Mesenteric fat pad (tissue), 1 donor: ENCODE data around the gene PROSER3. TPM values are rescaled to one million over a fixed set of nuclear protein-coding genes. Genes with fewer than 3 reads are reported as not detected.
A peak's percentile ranks its signal among the peaks of the same experiment; 100 is the strongest.

Experiments used
- DNase-seq: peaks from one replicate; pipeline ENCODE4 v3.0.0-alpha.2; 2020; ENCODE audit warnings: low spot score
- total RNA-seq: library from RNA; stranded (reverse); fragmentation: NEBNext Ultra II Directional; extraction: Animal tissue kit (Norgen Biotek cat#: 25700); gene quantifications from one replicate; pipeline ENCODE4 v1.2.1, GENCODE V29; 2021
- donor health status: DM: yes; HTN: yes; CAD: no.

Gene PROSER3
- total RNA-seq, 1 donor from 2014 or later, result 16.6 TPM

- peak; percentile 99 for DNase-seq
These were observed 17.5 kb downstream of the PROSER3 start, which contains the start of gene ARHGAP33 for GRCh38 chr19:35775298-35776101. Gene ARHGAP33, plus strand, starts transcription at chr19:35775564. Its CDS starts 95 bp downstream, at chr19:35775659.

GRCh38 chr19:35776102-35776788 is 18.3 kb downstream of the PROSER3 start:
- DNase-seq, result no peak

DNA sequence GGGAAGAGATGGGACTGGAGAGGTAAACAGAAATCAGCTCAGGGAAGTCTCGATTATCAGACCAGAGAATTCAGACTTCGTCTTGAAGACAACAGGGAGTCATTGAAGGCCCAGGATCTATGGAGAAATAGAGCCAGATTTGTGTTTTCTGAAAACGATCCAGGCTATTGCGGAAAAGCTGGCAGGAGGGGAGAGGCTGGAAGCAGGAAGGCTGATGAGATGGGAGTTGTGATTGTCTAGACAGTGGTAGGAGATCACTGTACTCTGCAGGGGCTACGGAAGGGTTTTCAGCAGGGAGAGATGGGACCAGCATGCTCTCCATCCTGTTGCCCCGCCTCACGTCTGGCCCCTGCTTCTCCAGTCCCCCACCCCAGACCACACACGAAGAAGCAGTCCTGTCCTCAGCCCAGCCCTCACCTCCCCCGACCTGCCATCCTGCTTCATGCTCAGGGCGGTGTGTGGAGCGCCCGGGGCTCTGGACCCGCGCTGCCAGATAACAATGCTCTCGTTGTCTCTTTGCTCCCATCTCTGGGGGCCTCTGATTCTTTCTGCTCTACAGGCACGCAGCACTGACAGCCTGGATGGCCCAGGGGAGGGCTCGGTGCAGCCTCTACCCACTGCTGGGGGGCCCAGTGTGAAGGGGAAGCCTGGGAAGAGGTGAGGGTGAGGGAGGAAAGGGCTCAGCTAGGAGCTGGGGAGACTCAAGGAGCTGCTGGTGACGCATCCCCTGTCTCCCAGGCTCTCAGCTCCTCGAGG is 19.3 kb downstream of the PROSER3 start:
- no peak for DNase-seq

- DNase-seq, result no peak
These were observed 20.0 kb downstream of the PROSER3 start for GRCh38 chr19:35777961-35778360.

DNA sequence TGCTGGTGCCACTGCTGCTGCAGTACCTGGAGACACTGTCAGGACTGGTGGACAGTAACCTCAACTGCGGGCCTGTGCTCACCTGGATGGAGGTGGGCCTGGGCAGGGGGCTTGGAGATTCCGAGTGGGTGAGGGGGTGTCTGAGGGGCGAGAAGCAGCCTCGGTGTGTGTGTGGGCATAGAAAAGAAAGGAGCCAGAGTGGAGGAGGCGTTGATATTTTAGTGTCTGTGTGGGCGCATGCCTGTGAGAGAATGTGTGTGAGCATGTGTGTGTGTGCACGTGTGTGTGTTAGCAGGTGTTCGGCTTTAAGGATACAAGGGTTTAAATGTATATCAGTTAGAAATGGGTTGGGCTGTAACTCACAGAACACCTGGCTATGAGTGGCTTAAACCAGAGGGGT is 21.1 kb downstream of the PROSER3 start:
- no peak for DNase-seq

GRCh38 chr19:35780058-35780457 is 22.1 kb downstream of the PROSER3 start:
- DNase-seq, result no peak

GRCh38 chr19:35780717-35781116 is 22.7 kb downstream of the PROSER3 start:
- no peak for DNase-seq

- DNase-seq, result no peak
These were observed 23.7 kb downstream of the PROSER3 start for GRCh38 chr19:35781650-35782049.

DNA sequence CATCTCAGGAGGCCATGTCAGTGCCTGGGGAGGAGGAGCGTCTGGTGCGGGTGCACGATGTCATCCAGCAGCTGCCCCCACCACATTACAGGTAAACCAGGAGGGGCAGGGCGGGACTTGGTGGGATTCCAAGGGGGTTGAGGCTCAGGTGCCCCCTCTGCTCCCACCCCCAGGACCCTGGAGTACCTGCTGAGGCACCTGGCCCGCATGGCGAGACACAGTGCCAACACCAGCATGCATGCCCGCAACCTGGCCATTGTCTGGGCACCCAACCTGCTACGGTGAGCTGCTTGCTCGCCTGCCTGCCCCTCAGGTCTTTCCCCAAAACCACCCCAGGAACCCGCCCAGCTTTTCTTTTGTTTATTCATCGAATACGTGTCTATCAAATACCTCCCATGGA is 24.6 kb downstream of the PROSER3 start:
- no peak for DNase-seq

DNA sequence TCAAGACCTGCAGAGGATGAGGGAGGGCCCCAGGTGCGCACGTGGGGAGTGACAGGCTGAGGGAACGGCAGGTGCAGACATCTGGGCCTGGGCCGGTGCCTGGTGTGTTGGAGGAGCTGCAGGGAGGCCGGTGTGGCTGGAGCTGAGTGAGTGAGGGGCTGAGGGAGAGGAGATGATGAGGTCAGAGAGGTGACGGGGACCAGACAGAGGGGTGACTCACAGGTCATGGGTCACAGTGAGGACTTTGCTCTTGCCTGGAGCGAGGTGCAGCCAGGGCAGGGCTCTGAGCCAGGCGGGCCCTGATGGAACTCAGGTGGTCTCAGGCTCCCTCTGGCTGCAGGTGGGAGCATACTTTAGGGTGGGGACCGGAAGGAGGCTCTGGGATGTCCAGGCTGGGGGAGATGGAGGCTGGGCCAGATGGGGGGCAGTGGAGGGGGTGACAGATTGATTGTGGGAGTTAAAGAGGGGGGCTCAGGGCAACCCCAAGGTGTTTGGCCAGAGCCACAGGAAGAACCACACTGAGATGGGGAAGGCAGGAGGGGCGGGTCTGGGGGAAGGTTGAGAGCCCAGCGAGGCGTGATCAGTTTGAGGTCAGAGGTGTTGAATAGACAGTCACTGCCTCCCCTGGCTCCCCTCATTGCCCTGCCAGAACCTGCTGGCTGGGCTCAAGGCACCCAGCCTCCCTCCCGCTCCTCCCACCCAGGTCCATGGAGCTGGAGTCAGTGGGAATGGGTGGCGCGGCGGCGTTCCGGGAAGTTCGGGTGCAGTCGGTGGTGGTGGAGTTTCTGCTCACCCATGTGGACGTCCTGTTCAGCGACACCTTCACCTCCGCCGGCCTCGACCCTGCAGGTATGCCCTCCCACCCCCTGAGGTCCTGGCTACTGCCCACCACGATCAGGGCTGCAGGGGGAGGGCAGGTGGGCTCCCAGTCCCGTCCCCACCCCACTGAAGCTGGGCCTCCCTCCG is 25.8 kb downstream of the PROSER3 start:
- no peak for DNase-seq

DNA sequence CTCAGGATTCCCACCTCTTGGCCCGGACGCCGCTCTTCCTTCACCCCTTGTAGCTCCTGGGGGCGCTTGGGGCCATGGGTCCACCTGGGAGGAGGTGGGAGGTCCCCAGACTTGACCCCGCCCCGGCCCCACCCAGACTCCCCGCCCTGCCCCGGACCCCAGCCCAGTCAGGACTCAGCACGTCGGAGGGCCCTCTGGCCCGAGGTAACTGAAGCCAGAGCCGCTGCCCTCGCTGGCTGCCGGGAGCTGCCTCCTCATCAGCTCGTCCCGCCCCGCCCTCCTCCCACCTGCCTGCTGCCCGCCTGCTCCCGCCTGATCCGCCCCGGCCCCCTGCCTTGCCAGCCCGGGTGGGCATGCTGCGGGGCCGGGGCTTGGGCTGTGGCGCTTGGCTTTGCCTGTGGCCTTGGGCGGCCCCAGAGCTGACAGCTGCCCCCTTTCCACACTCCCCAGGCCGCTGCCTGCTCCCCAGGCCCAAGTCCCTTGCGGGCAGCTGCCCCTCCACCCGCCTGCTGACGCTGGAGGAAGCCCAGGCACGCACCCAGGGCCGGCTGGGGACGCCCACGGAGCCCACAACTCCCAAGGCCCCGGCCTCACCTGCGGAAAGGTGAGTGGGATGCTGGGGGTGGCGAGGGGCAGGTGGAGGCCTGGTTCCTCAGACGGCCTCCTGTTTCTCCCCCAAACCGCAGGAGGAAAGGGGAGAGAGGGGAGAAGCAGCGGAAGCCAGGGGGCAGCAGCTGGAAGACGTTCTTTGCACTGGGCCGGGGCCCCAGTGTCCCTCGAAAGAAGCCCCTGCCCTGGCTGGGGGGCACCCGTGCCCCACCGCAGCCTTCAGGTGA is 26.7 kb downstream of the PROSER3 start:
- no peak for DNase-seq

DNA sequence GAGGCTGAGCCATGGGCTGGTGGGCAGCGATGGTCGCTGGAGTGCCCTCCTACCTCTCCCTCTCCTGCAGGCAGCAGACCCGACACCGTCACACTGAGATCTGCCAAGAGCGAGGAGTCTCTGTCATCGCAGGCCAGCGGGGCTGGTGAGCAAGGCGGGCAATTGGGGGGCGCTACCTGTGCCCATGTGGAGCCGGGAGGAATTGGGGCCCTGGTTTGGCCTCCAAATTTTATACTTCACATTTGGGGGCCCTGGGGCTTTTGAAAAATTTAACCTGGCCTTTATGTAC is 27.3 kb downstream of the PROSER3 start:
- no peak for DNase-seq

- no peak for DNase-seq
These were observed 28.6 kb downstream of the PROSER3 start for GRCh38 chr19:35786299-35787160.

DNA sequence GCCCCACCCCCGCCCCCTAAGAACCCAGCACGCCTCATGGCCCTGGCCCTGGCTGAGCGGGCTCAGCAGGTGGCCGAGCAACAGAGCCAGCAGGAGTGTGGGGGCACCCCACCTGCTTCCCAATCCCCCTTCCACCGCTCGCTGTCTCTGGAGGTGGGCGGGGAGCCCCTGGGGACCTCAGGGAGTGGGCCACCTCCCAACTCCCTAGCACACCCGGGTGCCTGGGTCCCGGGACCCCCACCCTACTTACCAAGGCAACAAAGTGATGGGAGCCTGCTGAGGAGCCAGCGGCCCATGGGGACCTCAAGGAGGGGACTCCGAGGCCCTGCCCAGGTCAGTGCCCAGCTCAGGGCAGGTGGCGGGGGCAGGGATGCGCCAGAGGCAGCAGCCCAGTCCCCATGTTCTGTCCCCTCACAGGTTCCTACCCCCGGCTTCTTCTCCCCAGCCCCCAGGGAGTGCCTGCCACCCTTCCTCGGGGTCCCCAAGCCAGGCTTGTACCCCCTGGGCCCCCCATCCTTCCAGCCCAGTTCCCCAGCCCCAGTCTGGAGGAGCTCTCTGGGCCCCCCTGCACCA is 29.3 kb downstream of the PROSER3 start:
- no peak for DNase-seq

DNA sequence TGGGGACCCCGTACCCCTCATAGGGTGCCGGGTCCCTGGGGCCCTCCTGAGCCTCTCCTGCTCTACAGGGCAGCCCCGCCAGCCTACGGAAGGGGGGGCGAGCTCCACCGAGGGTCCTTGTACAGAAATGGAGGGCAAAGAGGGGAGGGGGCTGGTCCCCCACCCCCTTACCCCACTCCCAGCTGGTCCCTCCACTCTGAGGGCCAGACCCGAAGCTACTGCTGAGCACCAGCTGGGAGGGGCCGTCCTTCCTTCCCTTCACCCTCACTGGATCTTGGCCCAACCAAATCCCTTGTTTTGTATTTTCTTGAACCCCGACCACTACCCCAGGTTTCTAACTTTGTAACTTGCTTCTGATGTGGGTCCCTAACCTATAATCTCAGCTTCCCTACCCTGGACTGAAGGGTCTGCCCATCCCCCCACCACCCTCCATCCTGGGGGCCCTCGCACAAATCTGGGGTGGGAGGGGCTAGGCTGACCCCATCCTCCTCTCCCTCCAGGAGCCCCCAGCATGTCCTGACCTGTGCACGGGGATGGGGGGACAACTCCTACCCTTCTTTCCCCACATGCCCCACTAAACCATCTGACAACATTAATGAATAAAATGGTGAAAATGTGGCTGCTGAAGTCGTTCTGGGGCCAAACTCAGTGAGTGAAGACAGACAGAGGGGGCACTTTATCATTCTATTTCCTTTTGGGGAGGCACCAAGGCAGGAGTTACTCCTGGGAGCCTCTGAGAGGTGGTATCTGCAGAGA is 30.4 kb downstream of the PROSER3 start:
- no peak for DNase-seq

GRCh38 chr19:35789195-35789977 is 31.4 kb downstream of the PROSER3 start:
- DNase-seq, result no peak
